Body of pancreas (tissue), 4 donors: Measurements from ENCODE around the gene TMEM266.

Source experiments
- CTCF ChIP-seq, 7 experiments: fragments of 450-650 bp in 4 of 7; fragments of 200-600 bp in 3 of 7; sonication (generic) in 3 of 7; IDR thresholded peaks; one replicate each; pipeline ENCODE4 v1.5.1; 2016 to 2019; ENCODE audit warnings: antibody characterized with exemption in 7 of 7
- POLR2A ChIP-seq, 3 donors: fragments of 450-650 bp; IDR thresholded peaks; one replicate each; pipeline ENCODE4 v1.6.1; 2016; ENCODE audit warnings: antibody characterized with exemption in 3 of 3, mild to moderate bottlenecking in 2 of 3

- TF ChIP-seq CTCF (IDR thresholded peaks at IDR 0.05) (no peak), POLR2A (IDR thresholded peaks at IDR 0.05) (no peak)
Observed at GRCh38 chr15:76109046-76109445, 49.3 kb downstream of the TMEM266 start.
